Parathyroid adenoma (tissue), 2 donors: ENCODE data around the gene DOCK8.

Experiments
- H2AFZ ChIP-seq: fragments of 300-600 bp; sonication (generic); one replicate; pipeline ENCODE4 v1.7.0; 2017; ENCODE audit warnings: antibody characterized with exemption, mild to moderate bottlenecking
- H3K27ac ChIP-seq: fragments of 300-600 bp; sonication (generic); one replicate; pipeline ENCODE4 v1.7.0; 2017
- H3K27me3 ChIP-seq: fragments of 300-600 bp; sonication (generic); one replicate; pipeline ENCODE4 v1.7.0; 2017; ENCODE audit warnings: low read length; ENCODE audit not compliant: control insufficient read depth, insufficient read depth
- H3K36me3 ChIP-seq: fragments of 300-600 bp; sonication (generic); one replicate; pipeline ENCODE4 v1.7.0; 2017; ENCODE audit warnings: low read length; ENCODE audit not compliant: control insufficient read depth, insufficient read depth
- H3K4me1 ChIP-seq: fragments of 300-600 bp; sonication (generic); one replicate; pipeline ENCODE4 v1.7.0; 2017; ENCODE audit warnings: control low read depth
- H3K4me2 ChIP-seq: fragments of 300-600 bp; sonication (generic); one replicate; pipeline ENCODE4 v1.7.0; 2017; ENCODE audit warnings: low read length
- H3K4me3 ChIP-seq: fragments of 300-600 bp; sonication (generic); one replicate; pipeline ENCODE4 v1.7.0; 2017; ENCODE audit warnings: low read depth, low read length
- H3K79me2 ChIP-seq: fragments of 300-600 bp; sonication (generic); one replicate; pipeline ENCODE4 v1.7.0; 2017; ENCODE audit warnings: control low read depth
- H3K9ac ChIP-seq: fragments of 300-600 bp; sonication (generic); one replicate; pipeline ENCODE4 v1.7.0; 2017; ENCODE audit warnings: mild to moderate bottlenecking
- H3K9me3 ChIP-seq: fragments of 300-600 bp; sonication (generic); one replicate; pipeline ENCODE4 v1.7.0; 2017; ENCODE audit warnings: low read length; ENCODE audit not compliant: control insufficient read depth
- CTCF ChIP-seq: fragments of 300-600 bp; sonication (generic); IDR thresholded peaks from one replicate; pipeline ENCODE4 v1.7.0; 2017; ENCODE audit warnings: antibody characterized with exemption, mild to moderate bottlenecking
- donor health status: primary hyperparathyroidism.

The DOCK8 gene

GRCh38 chr9:303502-303901, 88.8 kb downstream of the DOCK8 start:
- Histone ChIP-seq H3K4me1 (no peaks in the 10 kb centered on the region), H3K9me3 (no peaks in the 10 kb centered on the region), H3K79me2 (no peaks in the 10 kb centered on the region), H3K9ac (no peak overlapping the region), H3K27me3 (no peaks in the 10 kb centered on the region), H3K4me2 (no peak overlapping the region), H3K36me3 (no peaks in the 10 kb centered on the region), H3K4me3 (no peak overlapping the region), H3K27ac (no peak overlapping the region), H2AFZ (no peak overlapping the region)
- TF ChIP-seq CTCF: no peak

GRCh38 chr9:304106-304505, 89.4 kb downstream of the DOCK8 start:
- no peak overlapping the region for H3K4me3 ChIP-seq
- H3K79me2 ChIP-seq: no peaks in the 10 kb centered on the region
- no peak for TF ChIP-seq CTCF
- no peaks in the 10 kb centered on the region for H3K4me1 ChIP-seq
- no peak overlapping the region for H3K4me2 ChIP-seq
- no peak overlapping the region for H3K9ac ChIP-seq
- H3K36me3 ChIP-seq: no peaks in the 10 kb centered on the region
- H2AFZ ChIP-seq: no peak overlapping the region
- no peaks in the 10 kb centered on the region for H3K27me3 ChIP-seq
- H3K9me3 ChIP-seq: no peaks in the 10 kb centered on the region
- no peak overlapping the region for H3K27ac ChIP-seq

GRCh38 chr9:304519-305185, 90.0 kb downstream of the DOCK8 start:
- Histone ChIP-seq H3K79me2 (no peaks in the 10 kb centered on the region), H2AFZ (no peak overlapping the region), H3K36me3 (no peaks in the 10 kb centered on the region), H3K9me3 (no peaks in the 10 kb centered on the region), H3K27me3 (no peaks in the 10 kb centered on the region), H3K4me2 (no peak overlapping the region), H3K4me3 (no peak overlapping the region), H3K27ac (no peak overlapping the region), H3K9ac (no peak overlapping the region), H3K4me1 (no peaks in the 10 kb centered on the region)
- TF ChIP-seq CTCF: no peak

- Histone ChIP-seq H3K9ac (no peak overlapping the region), H3K4me1 (no peaks in the 10 kb centered on the region), H3K27me3 (no peaks in the 10 kb centered on the region), H3K36me3 (no peaks in the 10 kb centered on the region), H3K9me3 (no peaks in the 10 kb centered on the region), H3K4me2 (no peak overlapping the region), H3K79me2 (no peaks in the 10 kb centered on the region), H3K4me3 (no peak overlapping the region), H2AFZ (no peak overlapping the region), H3K27ac (no peak overlapping the region)
- no peak for TF ChIP-seq CTCF
Observed at GRCh38 chr9:306907-307306, 92.2 kb downstream of the DOCK8 start.

GRCh38 chr9:311841-312240, 97.2 kb downstream of the DOCK8 start:
- no peaks in the 10 kb centered on the region for H3K36me3 ChIP-seq
- H3K4me2 ChIP-seq: no peak overlapping the region
- H2AFZ ChIP-seq: no peak overlapping the region
- no peaks in the 10 kb centered on the region for H3K79me2 ChIP-seq
- H3K9ac ChIP-seq: no peak overlapping the region
- no peaks in the 10 kb centered on the region for H3K4me1 ChIP-seq
- no peak overlapping the region for H3K27ac ChIP-seq
- no peaks in the 10 kb centered on the region for H3K9me3 ChIP-seq
- H3K4me3 ChIP-seq: no peak overlapping the region
- TF ChIP-seq CTCF: no peak
- no peaks in the 10 kb centered on the region for H3K27me3 ChIP-seq
